HUES64 (cell line): Measurements from ENCODE around the gene SFXN5.

Source experiments
- H3K27ac ChIP-seq: 2 replicates; pipeline ENCODE4 v1.7.0; 2013; ENCODE audit warnings: low read depth, low read length, inconsistent platforms
- H3K27me3 ChIP-seq: 2 replicates; pipeline ENCODE4 v1.6.1; 2013; ENCODE audit warnings: mild to moderate bottlenecking, low read length; ENCODE audit not compliant: insufficient read depth
- H3K36me3 ChIP-seq: 2 replicates; pipeline ENCODE4 v1.6.1; 2013; ENCODE audit warnings: mild to moderate bottlenecking, low read length; ENCODE audit not compliant: insufficient read depth
- H3K4me1 ChIP-seq: 2 replicates; pipeline ENCODE4 v1.6.1; 2013; ENCODE audit warnings: mild to moderate bottlenecking, low read length, moderate library complexity; ENCODE audit not compliant: insufficient read depth
- H3K4me3 ChIP-seq: 2 replicates; pipeline ENCODE4 v1.5.1; 2013; ENCODE audit warnings: mild to moderate bottlenecking, low read length, moderate library complexity
- H3K9ac ChIP-seq: 2 replicates; pipeline ENCODE4 v1.6.1; 2013; ENCODE audit warnings: mild to moderate bottlenecking, low read depth, low read length
- H3K9me3 ChIP-seq: 2 replicates; pipeline ENCODE4 v1.6.1; 2013; ENCODE audit warnings: low read depth, low read length; ENCODE audit not compliant: insufficient read depth
- WGBS: fragments of 150-250, 120-280 bp; methylation state at CpG from one replicate; pipeline ENCODE4 v1.1.7; 2013; ENCODE audit warnings: missing lambda C conversion rate; 5-methylcytosine and 5-hydroxymethylcytosine counted together

SFXN5 gene

DNA sequence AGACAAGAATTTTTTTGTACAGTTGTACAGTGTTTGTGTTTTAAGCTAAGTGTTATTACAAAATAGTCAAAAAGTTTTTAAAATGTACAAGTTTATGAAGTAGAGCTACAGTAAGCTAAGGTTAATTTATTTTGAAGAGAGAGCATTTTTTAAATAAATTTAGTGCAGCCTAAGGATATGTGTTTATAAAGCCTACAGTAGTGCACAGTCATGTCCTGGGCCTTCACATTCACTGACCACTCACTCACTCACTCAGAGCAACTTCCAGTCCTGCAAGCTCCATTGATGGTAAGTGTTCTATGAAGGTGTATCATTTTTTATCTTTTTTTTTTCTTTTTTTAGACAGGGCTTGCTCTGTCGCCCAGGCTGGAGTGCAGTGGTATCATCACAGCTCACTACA, 44.2 kb downstream of the SFXN5 start:
- Histone ChIP-seq H3K27ac (no peak overlapping the region), H3K9me3 (no peaks in the 10 kb centered on the region), H3K4me3 (no peak overlapping the region), H3K36me3 (peaks cover 9% of the 10 kb centered on the region), H3K27me3 (no peaks in the 10 kb centered on the region), H3K9ac (no peak overlapping the region), H3K4me1 (no peaks in the 10 kb centered on the region)
- 81% methylated on average over 1 of the region's 1 CpG for WGBS

DNA sequence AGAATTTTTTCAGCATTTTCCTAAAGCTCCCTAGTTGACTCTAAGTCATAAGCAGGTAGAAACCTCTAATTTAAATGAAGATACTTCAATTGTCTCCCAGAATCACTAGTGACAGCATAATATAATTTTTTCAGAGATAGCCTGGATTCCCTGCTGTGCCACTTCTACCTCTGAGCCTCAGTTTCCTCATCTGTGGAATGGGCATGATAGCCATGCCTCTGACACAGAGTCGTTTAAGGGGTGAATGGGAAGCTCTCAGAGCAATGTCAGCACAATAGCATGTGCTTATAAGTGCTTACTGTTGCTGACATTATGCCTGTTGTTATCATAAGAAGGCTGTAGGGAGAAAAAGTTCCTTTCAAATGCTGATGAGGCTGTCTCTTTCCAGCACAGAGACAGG, 48.0 kb downstream of the SFXN5 start:
- WGBS: 72% methylated on average over 1 of the region's 1 CpG
- Histone ChIP-seq H3K4me3 (no peak overlapping the region), H3K27me3 (no peaks in the 10 kb centered on the region), H3K9ac (no peak overlapping the region), H3K9me3 (no peaks in the 10 kb centered on the region), H3K27ac (no peak overlapping the region), H3K4me1 (no peaks in the 10 kb centered on the region), H3K36me3 (peaks cover 9% of the 10 kb centered on the region)

DNA sequence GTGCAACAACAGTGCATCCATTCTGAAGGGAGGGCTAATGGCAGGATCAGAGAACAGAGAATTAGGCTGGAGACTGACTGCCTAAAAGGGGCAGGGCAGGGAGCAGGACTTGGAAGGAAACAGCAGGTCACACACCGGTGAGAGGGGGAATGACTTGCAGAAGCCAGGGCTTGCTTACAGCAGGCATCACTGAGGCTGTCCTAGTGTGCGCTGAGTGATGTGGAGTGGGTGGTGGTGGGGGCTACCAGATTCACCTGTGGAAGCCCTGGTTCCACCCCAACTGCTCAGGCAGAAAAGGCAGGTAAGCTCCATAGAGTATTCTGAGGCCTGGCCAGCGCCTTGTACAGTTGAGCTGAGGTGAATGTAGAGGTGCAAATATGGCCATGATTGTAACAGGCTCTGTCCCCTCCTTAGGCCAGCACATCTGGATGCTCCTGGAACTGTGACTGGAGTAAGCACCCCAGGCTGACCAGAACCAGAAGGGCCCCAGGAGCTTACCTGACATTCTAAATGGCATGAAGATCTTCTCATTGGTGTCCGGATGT, 49.4 kb downstream of the SFXN5 start:
- H3K9ac ChIP-seq: no peak overlapping the region
- 94% methylated on average over 4 of the region's 4 CpGs for WGBS
- no peak overlapping the region for H3K27ac ChIP-seq
- H3K27me3 ChIP-seq: no peaks in the 10 kb centered on the region
- H3K36me3 ChIP-seq: peaks cover 3% of the 10 kb centered on the region; the same call in 1 of the 2 replicates
- no peaks in the 10 kb centered on the region for H3K4me1 ChIP-seq
- no peaks in the 10 kb centered on the region for H3K9me3 ChIP-seq
- H3K4me3 ChIP-seq: no peak overlapping the region

DNA sequence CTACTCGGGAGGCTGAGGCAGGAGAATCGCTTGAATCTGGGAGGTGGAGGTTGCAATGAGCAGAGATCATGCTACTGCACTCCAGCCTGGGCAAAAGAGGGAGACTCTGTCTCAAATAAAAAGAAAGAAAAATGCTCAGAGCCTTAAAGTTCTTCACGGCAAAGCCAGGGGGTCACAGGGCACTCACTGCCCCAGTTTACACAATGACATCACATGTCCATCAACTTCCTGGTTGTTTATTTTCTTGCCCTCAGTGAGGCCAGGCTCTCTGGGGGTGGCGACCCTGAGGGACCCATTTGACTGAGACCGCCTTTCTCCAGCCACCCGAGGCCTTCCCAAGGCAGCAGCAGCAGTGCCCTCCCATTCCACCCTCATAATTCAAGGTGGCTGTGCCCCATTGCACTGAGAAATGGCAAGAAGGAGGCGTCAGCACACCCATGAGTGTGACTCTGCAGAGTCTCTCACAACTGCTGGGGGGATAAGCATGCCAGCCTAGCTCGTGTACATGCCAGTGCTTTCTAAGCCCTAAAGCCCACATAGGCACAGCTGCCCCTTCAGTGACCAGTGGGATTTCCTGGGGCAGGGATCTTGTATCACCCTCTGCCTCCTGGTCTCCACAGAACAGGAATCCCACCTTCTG, 50.0 kb downstream of the SFXN5 start:
- Histone ChIP-seq H3K27me3 (no peaks in the 10 kb centered on the region), H3K27ac (no peak overlapping the region), H3K4me3 (no peak overlapping the region), H3K9ac (no peak overlapping the region), H3K36me3 (peaks cover 3% of the 10 kb centered on the region; the same call in 1 of the 2 replicates), H3K9me3 (no peaks in the 10 kb centered on the region), H3K4me1 (no peaks in the 10 kb centered on the region)
- WGBS: 91% methylated on average over 8 of the region's 8 CpGs

DNA sequence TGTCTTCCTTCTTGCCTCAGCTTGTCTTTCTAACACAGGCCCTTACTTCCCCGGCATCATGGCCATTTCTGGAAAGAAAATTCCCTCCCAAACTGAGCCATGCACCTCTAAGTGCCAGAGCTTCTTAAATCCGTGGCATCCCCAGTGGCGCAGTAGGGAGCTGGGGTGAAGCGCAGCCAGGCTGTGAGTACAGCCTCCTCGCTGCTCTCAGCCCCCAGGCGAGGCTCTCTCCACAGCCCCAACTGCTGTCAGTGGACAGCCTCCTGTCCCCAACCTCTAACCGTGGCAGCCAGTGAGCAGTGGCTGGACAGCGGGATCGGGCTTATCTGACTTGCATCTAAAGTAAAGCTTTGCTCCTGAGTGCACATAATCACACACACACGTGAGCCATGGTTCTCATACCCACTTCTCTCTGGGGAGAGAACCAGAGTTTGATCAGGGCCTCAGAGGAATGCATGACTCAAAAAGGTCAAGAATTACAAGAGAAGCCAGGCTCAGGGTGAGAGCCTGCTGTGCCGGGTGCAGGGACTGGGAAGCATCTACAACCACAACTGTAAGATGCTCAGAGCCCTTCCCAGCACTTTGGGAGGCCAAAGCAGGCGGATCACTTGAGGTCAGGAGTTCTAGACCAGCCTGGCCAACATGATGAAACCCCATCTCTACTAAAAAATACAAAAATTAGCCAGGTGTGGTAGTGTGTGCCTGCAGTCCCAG, 50.7 kb downstream of the SFXN5 start:
- H3K27me3 ChIP-seq: no peaks in the 10 kb centered on the region
- no peak overlapping the region for H3K4me3 ChIP-seq
- no peaks in the 10 kb centered on the region for H3K4me1 ChIP-seq
- H3K36me3 ChIP-seq: peaks cover 3% of the 10 kb centered on the region; the same call in 1 of the 2 replicates
- H3K9ac ChIP-seq: no peak overlapping the region
- H3K27ac ChIP-seq: no peak overlapping the region
- H3K9me3 ChIP-seq: no peaks in the 10 kb centered on the region
- WGBS: 93% methylated on average over 12 of the region's 12 CpGs

DNA sequence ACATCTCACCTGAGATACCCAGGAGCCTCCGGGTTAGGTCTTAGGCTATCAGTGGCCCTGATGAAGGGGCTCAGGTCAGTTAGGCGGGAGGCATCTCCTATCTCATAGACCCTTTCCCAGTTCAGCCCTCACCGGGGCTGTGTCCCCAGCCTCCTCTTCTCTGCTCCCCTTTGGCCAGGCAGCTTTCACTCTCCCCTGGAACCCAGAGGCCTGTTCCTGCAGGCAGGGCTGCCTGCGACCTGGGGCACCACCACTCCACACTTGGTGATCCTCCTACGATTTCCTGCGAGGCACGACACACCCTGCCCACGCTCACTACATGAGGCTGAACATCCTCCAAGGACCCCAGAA, 51.2 kb downstream of the SFXN5 start:
- Histone ChIP-seq H3K9ac (no peak overlapping the region), H3K27me3 (no peaks in the 10 kb centered on the region), H3K36me3 (peaks cover 3% of the 10 kb centered on the region; the same call in 1 of the 2 replicates), H3K4me1 (no peaks in the 10 kb centered on the region), H3K4me3 (no peak overlapping the region), H3K9me3 (no peaks in the 10 kb centered on the region), H3K27ac (no peak overlapping the region)
- 93% methylated on average over 8 of the region's 8 CpGs for WGBS

DNA sequence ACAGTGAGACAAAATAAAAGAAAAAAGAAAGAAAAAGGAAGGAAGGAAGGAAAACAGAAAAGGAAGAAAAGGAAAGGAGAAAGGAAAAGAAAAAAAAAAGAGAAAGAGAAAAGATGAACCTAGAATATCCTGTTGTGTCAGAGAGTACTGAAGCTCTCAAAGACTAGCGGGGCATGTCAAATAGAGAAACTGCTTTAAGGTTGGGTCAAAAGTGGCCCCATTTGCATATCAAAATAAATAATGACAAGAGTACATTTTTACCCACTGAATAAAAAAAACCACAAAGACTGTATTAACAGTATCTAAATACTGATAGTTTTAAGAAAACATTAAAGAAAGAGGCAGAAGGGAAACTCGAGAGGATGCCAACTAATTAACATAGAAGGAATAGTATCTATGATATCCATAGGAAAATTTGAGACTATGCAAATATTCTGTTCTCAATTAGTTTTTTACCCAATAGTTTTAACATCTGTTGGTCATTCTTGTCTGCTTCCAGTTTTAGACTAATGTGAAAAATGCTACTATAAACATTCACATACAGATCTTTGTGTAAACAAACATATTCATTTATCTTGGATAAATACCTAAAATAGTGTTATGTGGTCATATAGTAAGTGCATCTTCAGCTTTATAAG, 53.2 kb downstream of the SFXN5 start:
- Histone ChIP-seq H3K4me3 (no peak overlapping the region), H3K9me3 (no peaks in the 10 kb centered on the region), H3K4me1 (no peaks in the 10 kb centered on the region), H3K36me3 (peaks cover 3% of the 10 kb centered on the region; the same call in 1 of the 2 replicates), H3K9ac (no peak overlapping the region), H3K27me3 (no peaks in the 10 kb centered on the region), H3K27ac (no peak overlapping the region)
- WGBS: 93% methylated on average over 1 of the region's 2 CpGs

DNA sequence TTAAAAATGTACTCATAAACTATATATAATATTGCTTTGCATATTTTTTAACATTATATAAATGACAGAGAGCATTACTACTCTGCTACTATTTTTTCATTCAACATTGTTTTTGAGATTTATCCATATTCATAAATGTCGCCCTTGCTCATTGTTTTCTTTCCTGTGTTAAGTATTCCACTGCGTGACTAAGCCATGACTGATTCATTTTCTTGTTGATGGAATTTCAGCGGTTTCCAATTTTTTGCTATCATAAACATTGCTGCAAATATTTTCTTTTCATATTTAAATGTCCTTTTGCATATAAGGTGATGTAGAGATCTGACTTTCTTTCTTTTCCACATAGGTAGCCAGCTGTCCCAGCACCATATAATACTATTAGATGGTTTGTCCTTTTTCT, 57.6 kb downstream of the SFXN5 start:
- Histone ChIP-seq H3K4me1 (no peaks in the 10 kb centered on the region), H3K9ac (no peak overlapping the region), H3K4me3 (no peak overlapping the region), H3K27ac (no peak overlapping the region), H3K27me3 (no peaks in the 10 kb centered on the region), H3K9me3 (no peaks in the 10 kb centered on the region), H3K36me3 (no peaks in the 10 kb centered on the region)
- WGBS: 96% methylated on average over 2 of the region's 3 CpGs

DNA sequence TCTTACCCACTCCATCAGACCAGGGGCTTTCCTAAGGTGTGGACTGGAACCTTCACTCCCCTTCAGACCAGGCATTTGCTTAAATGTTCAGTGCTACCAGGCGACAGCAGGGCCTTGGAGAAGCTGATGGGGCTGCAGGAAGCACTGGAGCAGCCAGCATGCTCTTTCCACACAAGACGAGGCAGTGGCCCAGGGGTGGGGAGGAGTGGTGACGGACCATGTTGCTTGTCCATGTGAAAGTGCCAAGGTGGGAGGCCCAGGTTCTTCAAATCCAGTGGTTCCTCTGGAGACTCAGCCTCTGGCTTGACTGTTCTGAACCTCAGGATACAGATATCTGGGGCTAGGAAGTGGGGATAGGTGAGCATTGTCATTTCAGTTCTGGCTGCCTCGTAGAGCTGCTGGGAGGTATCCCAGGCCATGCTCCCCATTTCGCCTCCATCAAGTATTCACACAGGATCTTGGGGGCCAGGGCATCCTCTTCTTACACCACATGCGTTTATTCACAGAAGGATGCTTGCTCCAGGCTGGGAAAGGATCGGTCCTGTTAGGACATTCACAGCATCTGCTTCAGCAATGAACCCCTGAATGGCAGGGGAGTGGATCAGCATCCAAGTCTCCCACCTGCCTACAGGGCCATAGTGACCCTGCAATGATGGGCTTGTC, 62.2 kb downstream of the SFXN5 start:
- H3K36me3 ChIP-seq: no peaks in the 10 kb centered on the region
- H3K27me3 ChIP-seq: no peaks in the 10 kb centered on the region
- no peak overlapping the region for H3K9ac ChIP-seq
- 96% methylated on average over 7 of the region's 7 CpGs for WGBS
- no peaks in the 10 kb centered on the region for H3K4me1 ChIP-seq
- no peaks in the 10 kb centered on the region for H3K9me3 ChIP-seq
- H3K4me3 ChIP-seq: no peak overlapping the region
- H3K27ac ChIP-seq: no peak overlapping the region

DNA sequence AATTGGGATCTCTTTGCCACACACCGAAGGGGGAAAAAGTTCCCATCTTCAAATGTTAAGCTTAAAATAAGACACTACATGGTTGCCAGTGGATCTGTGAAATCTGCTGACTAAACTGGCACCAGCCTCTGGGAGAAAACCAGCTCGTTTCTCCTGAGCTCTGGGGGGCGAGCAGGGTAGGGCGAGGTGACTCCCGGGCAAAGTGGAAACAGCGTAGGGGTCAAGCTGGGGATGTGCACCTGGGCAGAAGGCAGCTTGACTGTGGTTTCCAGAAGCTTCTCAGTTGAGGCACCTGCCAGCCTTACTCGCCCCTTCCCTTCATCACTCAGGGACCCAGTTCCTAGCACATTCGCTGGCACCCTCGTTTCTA, 62.8 kb downstream of the SFXN5 start:
- Histone ChIP-seq H3K27me3 (no peaks in the 10 kb centered on the region), H3K9ac (no peak overlapping the region), H3K9me3 (no peaks in the 10 kb centered on the region), H3K4me1 (no peaks in the 10 kb centered on the region), H3K36me3 (no peaks in the 10 kb centered on the region), H3K27ac (no peak overlapping the region), H3K4me3 (no peak overlapping the region)
- 95% methylated on average over 9 of the region's 9 CpGs for WGBS
